ENCODE data around the gene MICAL2. TPM values are rescaled to one million over a fixed set of nuclear protein-coding genes. Genes with fewer than 3 reads are reported as not detected.

The MICAL2 gene
- total RNA-seq, 1 experiment from 2014 or later = 83.0 TPM

DNA sequence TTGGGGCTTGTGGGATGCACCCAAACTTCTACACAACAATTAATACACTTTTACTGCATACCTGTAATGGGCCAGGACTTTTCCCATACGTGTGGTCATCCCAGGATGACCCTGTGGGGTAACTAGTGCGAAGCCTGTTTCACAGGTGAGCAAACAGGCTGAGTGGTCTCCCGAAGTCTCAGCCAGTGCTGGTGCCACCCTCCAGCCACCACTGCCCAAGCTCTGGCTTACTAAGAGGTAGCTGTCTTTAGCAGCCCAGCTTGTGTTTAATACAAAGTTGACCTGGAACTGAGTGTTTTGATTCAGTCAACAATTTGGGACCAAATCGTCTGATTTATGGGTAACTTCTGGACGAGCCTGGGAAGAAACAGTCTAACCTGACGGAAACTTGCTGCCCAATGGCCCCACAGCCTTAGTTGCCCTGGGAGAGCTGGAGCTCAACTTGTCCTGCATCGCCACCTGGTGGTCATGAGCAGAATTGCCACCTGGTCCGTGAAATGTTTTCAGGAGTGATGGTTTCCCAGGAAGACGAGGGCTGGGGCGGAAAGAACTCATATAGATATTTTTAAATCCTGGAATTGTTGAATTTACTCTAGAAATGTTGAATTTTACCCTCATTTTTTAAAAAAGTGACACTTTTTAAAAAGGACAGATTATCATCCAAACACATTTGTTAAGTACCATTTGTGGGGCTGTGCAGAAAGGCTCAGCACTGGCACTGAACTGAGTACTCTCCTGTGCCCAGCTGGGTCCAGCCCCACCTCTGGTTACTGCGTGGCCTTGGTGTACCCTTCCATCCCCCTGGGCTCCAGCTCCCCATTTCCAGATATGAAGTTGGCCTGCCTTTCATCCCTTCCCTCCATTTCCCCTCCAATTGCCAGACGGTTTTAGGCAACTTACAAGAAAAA lies 171.4 kb downstream of the MICAL2 start:
- DNase-seq (ENCODE audit: low read depth) = peak; percentile 78

DNA sequence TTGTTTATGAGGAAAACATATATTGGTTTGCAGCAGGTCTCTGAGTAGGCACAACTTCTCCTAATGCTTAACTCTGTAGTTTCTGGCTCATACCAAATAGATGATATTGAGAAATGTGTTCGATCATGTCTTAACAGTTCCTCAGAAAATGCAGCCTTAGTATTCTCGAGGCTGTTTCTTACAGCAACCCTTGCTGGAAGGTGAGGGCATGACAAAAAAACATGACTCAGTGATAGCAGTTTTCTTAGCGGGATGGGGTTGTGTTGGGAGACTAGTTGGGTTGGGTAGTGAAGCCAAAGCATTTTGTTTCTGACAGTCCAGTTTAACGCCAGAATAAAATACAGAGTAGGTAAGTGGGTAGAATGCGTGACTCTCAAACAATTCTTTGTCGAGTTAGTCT lies 172.3 kb downstream of the MICAL2 start:
- DNase-seq (ENCODE audit: low read depth) = no peak

GRCh38 chr11:12284316-12285050 lies 174.1 kb downstream of the MICAL2 start:
- DNase-seq (ENCODE audit: low read depth) = peak; percentile 71

- DNase-seq (ENCODE audit: low read depth) = peak; percentile 98
Measured at GRCh38 chr11:12285106-12285505, 174.7 kb downstream of the MICAL2 start.

DNA sequence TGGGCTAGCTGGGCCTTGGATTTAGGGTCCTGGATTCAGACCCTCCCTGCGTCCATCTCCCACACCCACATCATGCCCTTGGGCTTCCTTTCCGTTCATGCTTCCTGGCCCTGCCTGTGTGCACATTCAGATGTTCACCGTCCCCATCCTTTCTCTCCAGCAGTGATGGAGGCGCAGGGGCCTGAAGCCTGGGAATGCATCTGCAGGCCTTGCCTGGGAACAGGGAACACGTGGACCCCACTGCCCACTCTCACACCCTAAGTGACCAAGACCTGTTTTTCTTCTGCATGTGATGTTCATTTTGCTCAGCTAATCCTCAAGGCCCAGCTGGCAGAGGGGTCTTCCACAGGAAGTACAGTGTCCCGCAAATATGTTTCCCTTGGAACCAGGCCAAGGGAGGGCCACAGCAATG lies 175.4 kb downstream of the MICAL2 start:
- DNase-seq (ENCODE audit: low read depth) = peak; percentile 41

GRCh38 chr11:12286606-12287005 lies 176.2 kb downstream of the MICAL2 start:
- no peak for DNase-seq (ENCODE audit: low read depth)

DNA sequence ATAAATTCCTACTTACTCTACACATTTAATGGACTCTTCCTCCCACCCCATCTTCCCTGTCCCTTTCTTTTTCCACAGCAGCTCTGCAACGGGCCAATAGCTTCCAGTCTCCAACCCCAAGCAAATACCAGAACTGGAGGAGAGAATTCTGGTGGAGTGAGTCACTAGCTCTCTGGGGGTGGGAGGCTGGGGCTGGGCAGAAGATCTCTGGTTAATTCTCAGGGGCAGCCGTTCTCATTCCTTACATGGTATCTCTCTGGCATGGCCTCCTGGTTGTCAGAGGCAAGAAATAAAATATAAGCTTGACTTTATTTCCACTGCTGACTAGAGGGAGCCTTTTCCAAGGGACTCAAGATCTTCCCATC lies 176.6 kb downstream of the MICAL2 start:
- peak; percentile 98 for DNase-seq (ENCODE audit: low read depth)

DNA sequence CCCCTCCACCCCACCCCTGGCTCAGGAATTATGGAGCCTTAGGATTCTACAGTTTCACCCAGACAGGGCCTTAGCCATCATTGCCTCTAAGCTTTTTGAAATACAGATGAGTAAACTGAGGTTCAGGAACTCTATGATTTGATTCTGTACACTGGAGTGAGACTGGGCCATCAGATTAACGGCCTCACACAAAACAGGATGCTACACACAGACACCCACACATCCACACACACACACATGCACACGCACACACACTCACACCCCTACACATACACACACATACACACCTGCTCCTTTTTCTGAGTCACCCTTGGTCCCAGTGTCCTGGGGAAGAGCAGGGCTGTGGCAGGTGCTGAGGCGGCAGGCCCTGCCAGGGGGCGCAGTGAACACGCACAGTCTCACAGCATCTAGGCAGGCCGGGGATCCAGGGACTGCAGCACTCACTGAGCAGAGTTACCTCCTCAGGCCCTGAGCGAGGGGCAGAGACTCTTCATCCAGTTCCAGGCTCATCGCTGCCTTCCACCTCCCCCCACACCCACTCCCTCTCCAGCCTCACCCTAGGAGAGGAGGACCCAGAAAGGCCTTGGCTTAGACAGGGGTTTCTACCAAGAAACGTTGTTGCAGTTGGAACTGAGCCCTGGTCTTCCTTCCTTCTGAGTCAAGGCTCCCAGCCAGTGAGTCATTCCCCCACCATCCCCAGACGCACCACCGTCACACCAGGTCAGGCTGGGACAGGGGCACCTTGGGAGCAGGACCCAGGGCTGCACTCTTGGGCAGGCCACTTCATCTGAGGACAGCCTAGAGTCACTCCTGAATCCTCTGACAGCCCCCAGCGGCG lies 177.2 kb downstream of the MICAL2 start:
- peak; percentile 96 for DNase-seq (ENCODE audit: low read depth)

- peak; percentile 94 for DNase-seq (ENCODE audit: low read depth)
Measured at GRCh38 chr11:12288212-12288930, 178.0 kb downstream of the MICAL2 start.

DNA sequence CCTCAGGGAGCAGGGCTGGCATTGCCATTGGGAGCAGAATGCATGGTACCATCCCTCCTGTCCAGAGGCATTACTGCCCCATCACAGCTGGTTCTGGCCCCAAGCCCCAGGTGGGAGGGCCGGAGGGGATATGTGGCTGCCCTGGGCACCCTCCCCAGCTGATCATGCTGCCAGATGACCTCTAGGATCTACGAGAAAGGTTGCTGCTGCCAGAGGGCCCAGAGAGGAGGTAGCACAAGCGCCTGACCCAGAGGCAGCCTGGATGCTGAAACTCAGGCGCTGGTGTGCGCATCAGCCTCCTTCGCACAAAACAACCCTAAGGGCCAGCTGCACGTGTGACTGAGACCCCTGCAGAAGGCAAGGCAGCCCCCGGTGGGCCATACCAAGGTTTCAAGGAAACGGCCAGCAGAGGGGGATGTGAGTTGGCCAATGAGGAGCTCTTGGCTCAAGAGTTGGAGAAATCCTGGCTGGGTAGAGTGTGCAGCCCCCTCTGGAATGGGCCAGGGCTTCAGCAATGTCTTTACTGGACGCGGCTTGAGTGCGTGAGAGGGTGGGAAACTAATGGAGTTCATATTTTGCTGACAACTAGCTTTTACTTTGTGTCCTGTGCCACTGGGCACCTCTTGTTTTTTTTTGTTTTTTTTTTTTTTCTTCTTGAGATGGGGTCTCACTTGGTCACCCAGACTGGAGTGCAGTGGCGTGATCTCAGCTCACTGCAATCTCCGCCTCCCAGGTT lies 178.7 kb downstream of the MICAL2 start:
- DNase-seq (ENCODE audit: low read depth) = no peak

- no peak for DNase-seq (ENCODE audit: low read depth)
Measured at GRCh38 chr11:12289667-12290476, 179.5 kb downstream of the MICAL2 start.

DNA sequence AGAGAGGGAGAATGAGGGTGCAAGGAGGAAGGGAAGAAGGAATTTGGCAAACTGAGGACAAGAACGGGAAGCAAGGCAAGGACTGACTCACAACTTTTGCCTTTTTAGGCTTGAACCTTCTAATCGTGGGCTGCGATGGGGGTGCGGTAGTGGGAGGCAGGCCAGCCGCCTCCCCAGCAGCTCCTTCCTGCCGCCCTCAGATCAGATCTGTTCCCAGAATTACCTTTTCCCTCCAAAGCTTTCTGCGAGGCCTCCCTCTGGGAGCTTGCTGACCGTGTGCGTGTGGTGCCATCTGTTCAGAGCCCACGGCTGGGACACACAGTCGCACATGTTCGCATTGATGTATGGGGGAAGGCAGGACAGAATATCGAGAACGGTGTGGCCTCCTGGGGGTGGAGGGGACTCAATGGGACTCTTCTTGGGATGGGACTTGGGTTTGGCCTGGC lies 180.1 kb downstream of the MICAL2 start:
- no peak for DNase-seq (ENCODE audit: low read depth)

DNA sequence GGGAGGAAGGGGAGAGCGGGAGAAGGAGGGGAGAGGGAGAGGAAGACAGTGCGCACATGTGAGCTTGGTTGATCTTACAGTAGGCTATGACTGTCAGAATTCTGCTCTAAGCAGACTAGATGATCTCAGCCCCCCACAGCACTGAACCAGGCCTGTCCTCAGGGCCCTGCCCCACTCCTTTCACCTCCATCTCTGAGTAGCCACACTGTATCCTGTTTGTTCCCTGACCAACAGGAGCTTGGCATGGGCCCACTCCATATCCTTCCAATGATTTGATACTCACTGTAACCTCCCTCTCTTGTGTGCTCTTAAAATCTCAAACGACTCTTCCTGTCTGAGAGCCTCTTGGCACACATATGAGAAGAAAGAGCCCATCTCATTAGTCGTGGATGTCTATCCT lies 180.9 kb downstream of the MICAL2 start:
- DNase-seq (ENCODE audit: low read depth) = no peak

DNA sequence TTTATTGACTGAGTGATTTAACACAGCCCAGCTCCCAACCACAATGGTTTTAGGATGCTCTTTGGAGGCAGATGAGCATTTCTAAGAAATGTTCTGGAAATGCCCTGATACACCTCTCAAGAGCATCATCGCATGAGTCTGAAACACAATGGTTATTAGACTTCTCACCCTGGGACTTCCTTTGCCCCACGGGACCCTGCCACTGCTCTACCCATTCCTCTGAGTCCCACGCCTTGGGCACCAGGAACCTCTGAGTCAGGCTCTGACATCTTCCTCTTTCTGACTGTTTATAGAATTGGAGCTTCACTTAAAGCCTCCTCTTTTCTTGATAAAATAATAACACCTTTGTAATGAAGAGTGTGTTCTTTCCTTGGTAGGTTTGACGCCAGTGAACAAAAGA lies 181.4 kb downstream of the MICAL2 start:
- DNase-seq (ENCODE audit: low read depth) = no peak

- DNase-seq (ENCODE audit: low read depth) = no peak
Measured at GRCh38 chr11:12292766-12293165, 182.4 kb downstream of the MICAL2 start.

GRCh38 chr11:12293486-12293885 lies 183.1 kb downstream of the MICAL2 start:
- DNase-seq (ENCODE audit: low read depth) = no peak

DNA sequence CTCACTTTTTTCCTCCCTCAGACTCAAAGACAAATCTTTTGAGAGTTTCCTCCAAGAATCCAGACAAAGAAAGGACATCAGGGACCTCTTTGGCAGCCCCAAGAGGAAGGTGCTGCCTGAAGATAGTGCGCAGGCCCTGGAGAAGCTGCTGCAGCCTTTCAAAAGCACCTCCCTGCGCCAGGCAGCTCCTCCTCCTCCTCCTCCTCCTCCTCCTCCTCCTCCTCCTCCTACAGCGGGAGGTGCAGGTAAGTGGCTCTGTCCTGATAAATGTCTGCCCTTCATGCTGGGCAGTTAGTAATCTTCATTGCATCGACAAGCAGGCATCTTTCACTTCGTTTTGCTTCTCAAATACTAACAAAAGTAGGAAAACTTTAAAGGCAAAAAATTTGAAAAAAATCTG lies 184.2 kb downstream of the MICAL2 start:
- DNase-seq (ENCODE audit: low read depth) = no peak

DNA sequence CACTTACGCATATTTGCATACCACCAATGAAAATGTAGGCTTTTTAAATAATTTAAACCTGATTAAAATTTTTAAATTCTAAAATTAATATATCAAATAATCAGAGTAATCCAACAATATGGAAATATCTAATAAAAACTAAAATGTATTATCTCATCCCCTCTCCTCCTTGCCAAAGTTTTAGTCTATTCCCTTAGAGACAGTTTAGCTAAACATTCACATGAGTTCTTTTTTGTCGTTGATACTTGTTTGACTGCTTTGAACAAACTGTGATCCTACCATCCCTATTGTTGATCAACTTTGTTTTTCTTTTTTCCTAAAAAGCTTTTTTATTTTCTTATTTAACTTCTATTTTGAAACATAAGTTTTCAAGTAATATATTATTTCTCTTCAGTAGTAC lies 185.6 kb downstream of the MICAL2 start:
- DNase-seq (ENCODE audit: low read depth) = no peak

DNA sequence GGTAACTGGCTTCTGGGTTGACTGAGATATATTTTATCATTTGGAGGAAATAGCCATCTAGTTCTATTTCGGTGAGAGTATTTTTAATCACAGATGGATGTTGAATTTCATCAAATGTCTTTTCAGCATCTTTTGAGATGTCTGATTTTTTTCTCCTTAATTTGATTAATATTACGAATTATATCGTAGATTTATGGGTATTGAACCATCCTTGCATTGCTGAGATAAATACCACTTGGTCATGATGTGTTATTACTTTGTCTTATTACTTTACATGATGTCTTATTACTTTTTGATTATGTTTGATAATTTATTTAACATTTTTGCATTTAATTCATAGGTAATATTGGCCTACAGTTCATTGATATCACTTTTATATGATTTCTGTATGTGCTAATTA lies 188.2 kb downstream of the MICAL2 start:
- no peak for DNase-seq (ENCODE audit: low read depth)

GRCh38 chr11:12301379-12301778 lies 191.0 kb downstream of the MICAL2 start:
- no peak for DNase-seq (ENCODE audit: low read depth)
